ENCODE measurements around the gene NRXN3. TPM values are rescaled to one million over a fixed set of nuclear protein-coding genes. Genes with fewer than 3 reads are reported as not detected.
A peak's percentile ranks its signal among the peaks of the same experiment; 100 is the strongest.

Gene NRXN3
- total and polyA plus RNA-seq, 4 donors, result 1.4 to 8.3 (median 4.4) TPM

DNA sequence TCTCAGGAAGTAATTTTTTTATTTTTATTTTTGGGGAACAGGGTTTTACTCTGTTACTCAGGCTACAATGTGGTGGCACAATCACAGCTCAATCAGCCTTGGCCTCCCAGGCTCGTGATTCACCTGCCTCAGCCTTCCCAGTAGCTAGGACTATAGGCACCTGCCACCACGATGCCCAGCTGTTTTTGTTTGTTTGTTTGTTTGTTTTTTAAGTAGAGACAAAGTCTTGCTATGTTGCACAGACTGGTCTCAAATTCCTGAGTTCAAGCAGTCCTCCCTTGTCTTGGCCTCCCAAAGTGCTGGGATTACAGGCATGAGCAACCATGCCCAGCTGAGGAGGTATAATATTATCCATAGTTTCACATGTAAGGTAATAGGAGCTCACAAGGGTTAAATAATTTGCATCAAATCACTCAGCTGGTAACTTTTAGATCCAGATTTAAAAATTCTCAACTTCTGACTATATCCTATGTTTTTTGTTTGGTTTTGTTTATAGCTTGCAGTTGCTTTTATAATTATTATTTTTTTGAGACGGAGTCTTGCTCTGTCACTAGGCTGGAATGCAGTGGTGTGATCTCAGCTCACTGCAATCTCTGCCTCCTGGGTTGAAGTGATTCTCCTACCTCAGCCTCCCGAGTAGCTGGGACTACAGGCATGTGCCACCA, 1411.9 kb downstream of the NRXN3 start:
- DNase-seq (no peak), ATAC-seq (ENCODE audit: insufficient read depth, low FRiP score) (no peak)
- Histone ChIP-seq H3K4me1 (ENCODE audit: control insufficient read depth in 5 of 5, insufficient read depth in 5 of 5, low read length in 5 of 5) (peaks cover 0 to 15% (median 5%) of the 10 kb centered on the region in 5 donors), H3K27me3 (ENCODE audit: control insufficient read depth in 3 of 3, insufficient read depth in 3 of 3, low read length in 2 of 3) (no peaks in the 10 kb centered on the region), H3K27ac (ENCODE audit: low read depth in 1 of 2, low read length in 1 of 2) (no peak overlapping the region), H3K9ac (ENCODE audit: insufficient read depth in 1 of 2, low read length in 2 of 2) (no peak overlapping the region), H3K4me3 (no peak overlapping the region), H3K36me3 (ENCODE audit: control insufficient read depth in 4 of 4, insufficient read depth in 4 of 4, low read length in 4 of 4) (no peaks in the 10 kb centered on the region), H3K9me3 (ENCODE audit: control insufficient read depth in 4 of 4, insufficient read depth in 3 of 4, low read length in 3 of 4) (no peaks in the 10 kb centered on the region)
- TF ChIP-seq, protein P1, sequence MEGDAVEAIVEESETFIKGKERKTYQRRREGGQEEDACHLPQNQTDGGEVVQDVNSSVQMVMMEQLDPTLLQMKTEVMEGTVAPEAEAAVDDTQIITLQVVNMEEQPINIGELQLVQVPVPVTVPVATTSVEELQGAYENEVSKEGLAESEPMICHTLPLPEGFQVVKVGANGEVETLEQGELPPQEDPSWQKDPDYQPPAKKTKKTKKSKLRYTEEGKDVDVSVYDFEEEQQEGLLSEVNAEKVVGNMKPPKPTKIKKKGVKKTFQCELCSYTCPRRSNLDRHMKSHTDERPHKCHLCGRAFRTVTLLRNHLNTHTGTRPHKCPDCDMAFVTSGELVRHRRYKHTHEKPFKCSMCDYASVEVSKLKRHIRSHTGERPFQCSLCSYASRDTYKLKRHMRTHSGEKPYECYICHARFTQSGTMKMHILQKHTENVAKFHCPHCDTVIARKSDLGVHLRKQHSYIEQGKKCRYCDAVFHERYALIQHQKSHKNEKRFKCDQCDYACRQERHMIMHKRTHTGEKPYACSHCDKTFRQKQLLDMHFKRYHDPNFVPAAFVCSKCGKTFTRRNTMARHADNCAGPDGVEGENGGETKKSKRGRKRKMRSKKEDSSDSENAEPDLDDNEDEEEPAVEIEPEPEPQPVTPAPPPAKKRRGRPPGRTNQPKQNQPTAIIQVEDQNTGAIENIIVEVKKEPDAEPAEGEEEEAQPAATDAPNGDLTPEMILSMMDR (IDR thresholded peaks at IDR 0.05; ENCODE audit: control extremely low read depth, extremely low read depth), result no peak
- WGBS, 2 donors, result 71 to 84% methylated on average over 4 of the region's 4 CpGs

DNA sequence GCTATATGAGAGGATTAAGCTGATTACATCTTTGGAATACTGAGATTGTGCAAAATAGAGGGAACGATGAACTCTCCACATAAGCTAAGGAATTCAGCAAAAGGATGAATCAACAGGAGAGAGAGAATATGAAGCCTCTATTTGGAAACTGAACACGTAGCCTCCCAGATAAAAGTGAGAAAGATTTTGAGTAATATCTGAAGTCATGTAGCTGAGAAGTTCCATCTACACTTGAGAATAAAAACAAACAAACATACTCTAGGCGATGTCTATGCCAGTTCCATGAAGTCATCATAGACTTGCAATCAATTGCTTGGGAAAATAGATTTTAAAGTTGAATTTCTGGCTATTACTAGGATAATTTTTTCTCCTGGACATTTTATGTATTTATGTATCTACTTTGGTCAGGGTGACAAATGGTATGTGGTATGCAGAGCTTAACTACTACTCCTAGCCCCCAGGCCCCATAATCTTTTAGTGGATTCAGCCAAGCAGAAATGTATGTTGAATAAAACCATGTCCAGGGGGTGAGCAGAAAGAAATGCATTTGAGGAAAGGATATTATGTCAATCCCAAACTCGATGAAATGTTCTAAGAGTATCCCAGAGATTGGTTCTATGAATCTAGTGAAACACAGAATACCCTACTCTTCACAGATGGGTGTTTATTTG, 1413.7 kb downstream of the NRXN3 start:
- Histone ChIP-seq H3K27me3 (ENCODE audit: control insufficient read depth in 3 of 3, insufficient read depth in 3 of 3, low read length in 2 of 3) (no peaks in the 10 kb centered on the region), H3K27ac (ENCODE audit: low read depth in 1 of 2, low read length in 1 of 2) (no peak overlapping the region), H3K4me1 (ENCODE audit: control insufficient read depth in 5 of 5, insufficient read depth in 5 of 5, low read length in 5 of 5) (peaks cover 0 to 29% (median 5%) of the 10 kb centered on the region in 5 donors), H3K4me3 (no peak overlapping the region), H3K36me3 (ENCODE audit: control insufficient read depth in 4 of 4, insufficient read depth in 4 of 4, low read length in 4 of 4) (no peaks in the 10 kb centered on the region), H3K9me3 (ENCODE audit: control insufficient read depth in 4 of 4, insufficient read depth in 3 of 4, low read length in 3 of 4) (no peaks in the 10 kb centered on the region), H3K9ac (ENCODE audit: insufficient read depth in 1 of 2, low read length in 2 of 2) (no peak overlapping the region)
- 82 to 86% methylated on average over 4 of the region's 4 CpGs for WGBS, 2 donors
- DNase-seq (no peak), ATAC-seq (ENCODE audit: insufficient read depth, low FRiP score) (no peak)
- TF ChIP-seq, protein P1 (IDR thresholded peaks at IDR 0.05; ENCODE audit: control extremely low read depth, extremely low read depth), result no peak

DNA sequence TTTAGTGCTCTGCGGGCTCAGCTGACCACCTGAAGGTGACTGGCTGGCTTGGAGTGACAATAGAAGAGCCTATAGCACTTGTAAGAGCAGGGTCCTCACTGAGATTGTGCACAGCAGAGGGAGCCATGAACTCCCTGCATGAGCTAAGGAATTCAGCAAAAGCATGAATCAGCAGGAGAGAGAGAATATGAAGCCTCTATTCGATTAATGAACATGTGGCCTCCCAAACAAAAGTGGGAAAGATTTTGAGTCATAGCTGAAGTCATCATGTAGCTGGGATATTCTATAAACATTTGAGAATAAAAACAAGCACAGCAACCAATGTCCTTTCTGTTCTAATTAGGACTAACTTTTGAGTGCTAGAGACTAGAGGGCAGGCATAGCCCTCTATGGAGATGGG, 1414.5 kb downstream of the NRXN3 start:
- Histone ChIP-seq H3K4me3 (no peak overlapping the region), H3K27me3 (ENCODE audit: control insufficient read depth in 3 of 3, insufficient read depth in 3 of 3, low read length in 2 of 3) (no peaks in the 10 kb centered on the region), H3K36me3 (ENCODE audit: control insufficient read depth in 4 of 4, insufficient read depth in 4 of 4, low read length in 4 of 4) (no peaks in the 10 kb centered on the region), H3K27ac (ENCODE audit: low read depth in 1 of 2, low read length in 1 of 2) (no peak overlapping the region), H3K9ac (ENCODE audit: insufficient read depth in 1 of 2, low read length in 2 of 2) (no peak overlapping the region), H3K4me1 (ENCODE audit: control insufficient read depth in 5 of 5, insufficient read depth in 5 of 5, low read length in 5 of 5) (peaks cover 0 to 29% (median 5%) of the 10 kb centered on the region in 5 donors), H3K9me3 (ENCODE audit: control insufficient read depth in 4 of 4, insufficient read depth in 3 of 4, low read length in 3 of 4) (no peaks in the 10 kb centered on the region)
- 78% methylated on average over 2 of the region's 2 CpGs for WGBS, 2 donors
- DNase-seq (peak in 1 of 3 donors; percentile 16), ATAC-seq (ENCODE audit: insufficient read depth, low FRiP score) (no peak)
- TF ChIP-seq, protein P1 (IDR thresholded peaks at IDR 0.05; ENCODE audit: control extremely low read depth, extremely low read depth), result no peak

Measured in lung (tissue), 12 donors.